Measurements from ENCODE around the gene CDH12.

The CDH12 gene

DNA sequence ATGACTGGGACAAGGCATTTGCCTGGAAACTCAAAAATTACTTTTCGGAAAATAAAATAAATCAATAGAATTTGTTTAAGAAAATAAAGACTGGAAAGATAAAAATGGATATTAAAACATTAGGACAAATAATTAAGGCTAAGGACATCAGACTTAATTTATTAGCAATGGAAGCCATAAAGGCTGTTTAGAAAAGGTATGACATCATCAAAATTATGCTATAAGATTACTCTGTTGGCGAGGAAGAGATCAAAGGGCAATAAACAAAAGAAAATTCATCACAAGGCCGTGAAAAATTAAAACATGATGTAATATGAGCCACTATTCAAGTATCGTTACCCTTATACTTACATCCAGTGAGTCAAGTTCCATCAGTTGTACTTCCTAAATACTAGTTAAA, 2.7 kb upstream of the CDH12 start:
- Histone ChIP-seq H2AFZ (ENCODE audit: low read depth, low read length) (no peak overlapping the region), H3K4me2 (ENCODE audit: low read length) (no peak overlapping the region)

DNA sequence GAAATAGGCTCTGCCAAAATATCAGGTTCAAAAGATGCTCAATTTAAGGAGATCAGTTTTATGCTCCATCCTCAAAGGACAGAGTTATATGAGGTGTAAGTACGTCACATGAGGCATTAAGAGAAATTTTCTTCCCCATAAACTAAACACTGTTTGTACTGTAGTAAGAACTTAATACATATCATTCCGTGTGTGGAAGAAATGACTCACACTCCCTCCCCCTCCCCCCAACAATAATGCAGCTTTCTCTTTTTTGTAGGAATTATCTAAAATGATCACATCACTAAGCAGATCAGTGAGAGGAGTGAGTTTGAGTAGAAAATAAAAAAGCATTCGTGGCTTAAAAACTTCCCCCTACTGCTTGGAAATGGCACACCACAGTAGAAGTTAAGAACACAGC, 2.2 kb downstream of the CDH12 start:
- Histone ChIP-seq H3K4me1 (ENCODE audit: low read length) (peaks cover 19% of the 10 kb centered on the region), H3K27ac (ENCODE audit: low read length) (no peak overlapping the region), H3K27me3 (ENCODE audit: low read depth, low read length) (peaks cover 10% of the 10 kb centered on the region), H4K20me1 (ENCODE audit: insufficient read depth, low read length) (no peaks in the 10 kb centered on the region), H3K36me3 (replicated peaks; ENCODE audit: low read depth, low read length) (no peaks in the 10 kb centered on the region), H3K4me3 (ENCODE audit: low read length) (peak overlapping the region; percentile 79), H3K79me2 (ENCODE audit: low read length) (no peaks in the 10 kb centered on the region), H2AFZ (ENCODE audit: low read depth, low read length) (no peak overlapping the region), H3K4me2 (ENCODE audit: low read length) (peak overlapping the region; percentile 82), H3K9me3 (ENCODE audit: insufficient read depth, low read length) (no peaks in the 10 kb centered on the region), H3K9ac (ENCODE audit: low read length) (no peak overlapping the region)
- TF ChIP-seq, protein P1, sequence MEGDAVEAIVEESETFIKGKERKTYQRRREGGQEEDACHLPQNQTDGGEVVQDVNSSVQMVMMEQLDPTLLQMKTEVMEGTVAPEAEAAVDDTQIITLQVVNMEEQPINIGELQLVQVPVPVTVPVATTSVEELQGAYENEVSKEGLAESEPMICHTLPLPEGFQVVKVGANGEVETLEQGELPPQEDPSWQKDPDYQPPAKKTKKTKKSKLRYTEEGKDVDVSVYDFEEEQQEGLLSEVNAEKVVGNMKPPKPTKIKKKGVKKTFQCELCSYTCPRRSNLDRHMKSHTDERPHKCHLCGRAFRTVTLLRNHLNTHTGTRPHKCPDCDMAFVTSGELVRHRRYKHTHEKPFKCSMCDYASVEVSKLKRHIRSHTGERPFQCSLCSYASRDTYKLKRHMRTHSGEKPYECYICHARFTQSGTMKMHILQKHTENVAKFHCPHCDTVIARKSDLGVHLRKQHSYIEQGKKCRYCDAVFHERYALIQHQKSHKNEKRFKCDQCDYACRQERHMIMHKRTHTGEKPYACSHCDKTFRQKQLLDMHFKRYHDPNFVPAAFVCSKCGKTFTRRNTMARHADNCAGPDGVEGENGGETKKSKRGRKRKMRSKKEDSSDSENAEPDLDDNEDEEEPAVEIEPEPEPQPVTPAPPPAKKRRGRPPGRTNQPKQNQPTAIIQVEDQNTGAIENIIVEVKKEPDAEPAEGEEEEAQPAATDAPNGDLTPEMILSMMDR (IDR thresholded peaks at IDR 0.05; ENCODE audit: low read depth, low read length), result no peak
- TF ChIP-seq EZH2phosphoT487 (IDR thresholded peaks at IDR 0.05; ENCODE audit: low read depth), result no peak

More for the DNA sequence above, 2.7 kb upstream of the CDH12 start:
- H3K4me3 ChIP-seq (ENCODE audit: low read length), result no peak overlapping the region
- H3K9me3 ChIP-seq (ENCODE audit: insufficient read depth, low read length), result no peaks in the 10 kb centered on the region
- H3K79me2 ChIP-seq (ENCODE audit: low read length), result no peaks in the 10 kb centered on the region
- H3K36me3 ChIP-seq (replicated peaks; ENCODE audit: low read depth, low read length), result no peaks in the 10 kb centered on the region
- H3K27ac ChIP-seq (ENCODE audit: low read length), result no peak overlapping the region
- H3K4me1 ChIP-seq (ENCODE audit: low read length), result peaks cover 15% of the 10 kb centered on the region
- no peaks in the 10 kb centered on the region for H4K20me1 ChIP-seq (ENCODE audit: insufficient read depth, low read length)
- TF ChIP-seq, protein P1 (IDR thresholded peaks at IDR 0.05; ENCODE audit: low read depth, low read length), result no peak
- no peak for TF ChIP-seq EZH2phosphoT487 (IDR thresholded peaks at IDR 0.05; ENCODE audit: low read depth)
- no peak overlapping the region for H3K9ac ChIP-seq (ENCODE audit: low read length)
- H3K27me3 ChIP-seq (ENCODE audit: low read depth, low read length), result peaks cover 10% of the 10 kb centered on the region

DNA sequence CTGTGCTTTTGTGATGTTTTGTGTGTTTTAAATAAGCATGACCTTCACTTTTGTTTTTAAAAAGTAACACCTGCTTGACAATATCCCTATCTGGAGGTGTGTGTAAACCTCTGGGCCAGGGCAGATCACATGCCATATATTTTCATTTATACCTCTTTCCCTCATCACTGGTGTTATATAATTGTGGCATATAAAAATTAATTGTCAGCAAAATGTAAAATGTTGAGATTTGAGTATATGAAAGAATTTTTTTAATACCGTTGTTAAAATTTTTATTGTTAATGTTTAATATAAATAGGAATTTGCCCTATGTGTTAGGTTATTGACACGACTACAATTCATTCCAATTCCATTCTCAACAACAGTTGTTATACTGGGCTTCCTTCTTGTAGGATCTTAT, 6.5 kb downstream of the CDH12 start:
- Histone ChIP-seq H3K4me3 (ENCODE audit: low read length) (no peak overlapping the region), H3K4me1 (ENCODE audit: low read length) (peaks cover 12% of the 10 kb centered on the region), H4K20me1 (ENCODE audit: insufficient read depth, low read length) (no peaks in the 10 kb centered on the region), H2AFZ (ENCODE audit: low read depth, low read length) (no peak overlapping the region), H3K27me3 (ENCODE audit: low read depth, low read length) (no peaks in the 10 kb centered on the region), H3K27ac (ENCODE audit: low read length) (no peak overlapping the region), H3K9me3 (ENCODE audit: insufficient read depth, low read length) (no peaks in the 10 kb centered on the region), H3K9ac (ENCODE audit: low read length) (no peak overlapping the region), H3K36me3 (replicated peaks; ENCODE audit: low read depth, low read length) (no peaks in the 10 kb centered on the region), H3K79me2 (ENCODE audit: low read length) (no peaks in the 10 kb centered on the region), H3K4me2 (ENCODE audit: low read length) (no peak overlapping the region)
- TF ChIP-seq, protein P1 (IDR thresholded peaks at IDR 0.05; ENCODE audit: low read depth, low read length), result no peak
- no peak for TF ChIP-seq EZH2phosphoT487 (IDR thresholded peaks at IDR 0.05; ENCODE audit: low read depth)

DNA sequence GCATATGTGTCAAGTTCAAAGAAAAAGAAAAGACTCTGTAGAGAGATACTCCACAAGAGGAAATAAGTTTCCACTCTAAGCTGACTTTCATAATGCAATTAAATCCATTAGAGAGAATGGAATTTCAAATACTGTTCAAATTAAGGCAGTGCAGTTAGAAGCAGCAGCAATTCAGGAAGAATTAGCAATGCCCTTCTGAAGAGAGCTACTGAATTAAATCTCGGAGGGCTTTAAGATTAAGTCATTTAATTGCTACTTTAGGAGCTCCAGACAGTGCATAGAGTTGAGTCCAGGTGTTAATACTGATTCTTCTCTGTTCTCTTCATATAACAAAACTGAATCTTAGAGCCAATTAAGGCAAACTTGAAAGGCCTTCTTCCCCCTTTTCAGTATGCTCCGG, 8.5 kb downstream of the CDH12 start:
- no peaks in the 10 kb centered on the region for H3K36me3 ChIP-seq (replicated peaks; ENCODE audit: low read depth, low read length)
- H3K9me3 ChIP-seq (ENCODE audit: insufficient read depth, low read length), result no peaks in the 10 kb centered on the region
- no peaks in the 10 kb centered on the region for H3K4me1 ChIP-seq (ENCODE audit: low read length)
- no peak overlapping the region for H3K4me2 ChIP-seq (ENCODE audit: low read length)
- no peak overlapping the region for H3K9ac ChIP-seq (ENCODE audit: low read length)
- no peak overlapping the region for H3K27ac ChIP-seq (ENCODE audit: low read length)
- no peaks in the 10 kb centered on the region for H3K27me3 ChIP-seq (ENCODE audit: low read depth, low read length)
- no peak overlapping the region for H3K4me3 ChIP-seq (ENCODE audit: low read length)
- no peaks in the 10 kb centered on the region for H3K79me2 ChIP-seq (ENCODE audit: low read length)
- no peak overlapping the region for H2AFZ ChIP-seq (ENCODE audit: low read depth, low read length)
- H4K20me1 ChIP-seq (ENCODE audit: insufficient read depth, low read length), result no peaks in the 10 kb centered on the region
- TF ChIP-seq, protein P1 (IDR thresholded peaks at IDR 0.05; ENCODE audit: low read depth, low read length), result no peak
- no peak for TF ChIP-seq EZH2phosphoT487 (IDR thresholded peaks at IDR 0.05; ENCODE audit: low read depth)
